GM18861 (cell line): ENCODE measurements around the gene ZBTB47.

Source experiments
- ATAC-seq: cut with Tn5 transposase; IDR thresholded peaks from one replicate; pipeline ENCODE4 v1.9.1; 2021; ENCODE audit not compliant: unreplicated experiment

ZBTB47 gene

DNA sequence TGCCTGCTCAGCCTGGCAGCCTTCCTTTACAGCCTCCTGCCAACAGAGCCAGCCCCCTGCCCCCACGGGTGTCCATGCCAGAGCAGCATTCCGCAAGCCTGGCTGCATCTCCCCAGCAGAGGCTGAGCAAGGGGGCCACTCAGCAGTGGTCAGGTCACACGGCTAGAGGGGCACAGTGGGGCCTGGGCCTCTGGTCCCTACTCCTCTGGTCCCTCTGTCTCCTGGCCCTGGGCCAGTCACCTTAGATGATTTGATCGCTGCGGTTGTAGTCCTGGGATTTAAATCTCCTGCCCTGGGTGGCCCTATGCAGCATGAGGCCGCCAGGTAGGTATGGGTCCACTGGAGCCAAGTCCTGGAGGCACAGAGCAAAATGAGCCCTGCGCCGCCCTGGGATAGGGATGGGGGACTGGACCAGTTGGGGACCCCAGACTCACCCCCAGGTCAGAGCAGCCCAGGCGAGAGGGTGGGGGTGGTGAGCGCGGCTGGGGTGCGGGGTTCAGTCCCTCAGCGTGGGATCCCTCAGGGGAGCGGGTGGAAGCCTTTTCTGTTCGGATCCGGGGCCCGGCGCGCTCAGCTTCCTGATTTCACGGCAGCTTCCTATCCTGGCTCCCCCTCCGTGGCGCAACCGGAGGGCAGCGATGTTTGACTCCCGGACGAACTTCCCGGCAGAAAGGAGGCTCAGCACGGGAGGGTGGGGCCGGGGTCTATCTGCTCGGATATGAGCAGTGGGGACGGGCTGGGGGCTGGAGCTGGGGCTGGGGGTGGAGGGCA lies at the start of gene ZBTB47:
TSS of gene ZBTB47 (plus strand) at position 138 of the 771 bp plus-strand sequence. CDS start 4,659 bp downstream, outside the sequence.
- no peak for ATAC-seq

DNA sequence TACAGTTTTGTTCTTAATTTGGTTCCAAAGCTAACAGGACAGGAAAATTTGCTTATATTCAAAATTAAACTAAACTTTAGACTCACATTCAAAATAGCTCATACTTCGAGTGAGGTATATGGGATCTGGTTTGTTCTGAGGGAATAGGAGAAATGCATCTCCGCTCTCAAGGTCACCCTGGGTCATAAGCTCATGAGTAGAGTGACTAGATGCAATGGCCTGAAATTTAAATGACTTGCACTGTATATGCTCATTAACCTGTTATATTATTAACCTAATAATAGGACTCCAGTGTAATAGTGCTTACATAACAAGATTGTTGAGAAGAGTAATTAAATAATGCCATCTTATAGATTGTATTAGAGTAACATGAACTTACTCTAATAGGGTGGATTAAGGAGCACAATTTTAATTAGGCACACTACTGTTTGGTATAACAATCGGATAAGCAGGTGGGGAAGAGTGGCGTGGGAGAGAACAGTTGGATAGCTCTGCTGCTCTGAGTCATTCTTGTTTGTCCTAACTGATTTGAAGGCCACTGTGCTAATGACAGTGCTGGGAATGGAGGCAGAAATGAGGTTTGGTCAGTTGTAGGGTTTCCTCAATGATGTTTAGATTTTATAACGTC lies 47.8 kb upstream of the ZBTB47 start:
- no peak for ATAC-seq

DNA sequence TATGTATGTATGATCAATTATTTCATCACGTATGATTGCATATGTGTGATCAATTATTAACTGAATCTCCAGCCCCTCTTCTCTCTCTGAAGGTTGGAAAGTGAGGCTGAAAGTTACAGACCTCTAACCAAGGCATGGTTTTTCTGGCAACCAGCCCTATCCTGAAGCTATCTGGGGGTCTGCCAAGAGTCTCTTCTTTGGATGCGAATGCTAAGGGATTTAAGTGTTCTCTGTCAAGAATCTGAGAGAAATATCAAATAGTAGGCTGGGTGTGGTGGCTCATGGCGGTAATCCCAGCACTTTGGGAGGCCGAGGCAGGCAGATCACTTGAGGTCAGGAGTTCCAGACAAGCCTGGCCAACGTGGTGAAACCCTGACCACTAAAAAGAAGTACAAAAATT lies 44.9 kb upstream of the ZBTB47 start:
- ATAC-seq, result no peak

DNA sequence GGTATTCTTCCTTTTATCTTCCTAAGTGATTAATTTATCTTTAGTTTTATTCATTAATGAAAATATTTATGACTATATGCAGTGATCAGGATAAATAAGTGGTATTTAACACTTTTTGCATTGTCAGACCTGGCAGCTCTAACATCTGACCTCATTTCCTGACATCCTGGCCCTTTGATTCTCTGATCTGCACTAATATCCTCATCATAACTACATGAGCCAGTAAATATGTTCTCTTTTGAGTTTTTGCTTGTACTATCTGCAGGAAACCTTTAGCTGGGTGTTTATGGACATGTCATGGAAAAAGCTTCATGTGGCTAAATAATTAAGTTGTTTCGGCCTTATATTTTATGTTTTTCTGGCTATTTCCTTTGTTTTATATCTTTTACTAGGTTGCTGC lies 42.5 kb upstream of the ZBTB47 start:
- ATAC-seq, result no peak

DNA sequence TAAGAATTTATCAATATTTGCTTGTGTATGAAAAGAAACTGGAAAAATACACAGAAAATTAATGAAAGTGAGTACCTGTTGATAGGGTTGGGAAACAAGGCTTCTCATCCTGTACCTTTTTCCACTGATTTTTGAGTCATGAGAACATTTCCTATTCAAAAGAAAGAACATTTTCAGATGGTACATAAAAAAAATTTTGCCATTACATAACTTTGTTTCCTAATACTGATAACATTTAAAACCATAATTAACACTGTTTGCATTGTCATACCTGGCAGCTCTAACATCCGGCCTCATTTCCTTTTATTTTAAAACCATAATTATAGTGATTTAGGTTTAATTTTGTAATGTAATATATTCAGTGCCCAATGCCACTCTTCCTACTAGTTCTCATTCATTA lies 41.3 kb upstream of the ZBTB47 start:
- no peak for ATAC-seq

DNA sequence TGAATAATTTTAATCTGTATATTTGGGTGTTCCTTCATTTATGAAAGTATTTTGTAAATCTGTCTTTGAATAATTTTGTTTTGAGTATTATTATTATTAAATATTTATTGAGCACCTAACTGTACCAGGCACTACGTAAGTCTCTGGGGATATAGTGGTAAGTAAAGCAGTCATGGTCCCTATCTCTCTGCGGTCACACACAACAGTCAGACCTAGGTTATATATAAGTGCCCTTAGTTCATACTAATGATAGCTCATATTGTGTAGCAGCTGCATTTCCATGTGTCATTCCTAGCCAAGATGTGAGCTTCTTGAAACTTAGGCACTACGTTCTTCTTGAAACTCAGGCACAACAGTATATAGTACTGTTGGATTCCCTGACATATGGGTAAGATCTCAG lies 40.6 kb upstream of the ZBTB47 start:
- ATAC-seq, result peak; percentile 97

DNA sequence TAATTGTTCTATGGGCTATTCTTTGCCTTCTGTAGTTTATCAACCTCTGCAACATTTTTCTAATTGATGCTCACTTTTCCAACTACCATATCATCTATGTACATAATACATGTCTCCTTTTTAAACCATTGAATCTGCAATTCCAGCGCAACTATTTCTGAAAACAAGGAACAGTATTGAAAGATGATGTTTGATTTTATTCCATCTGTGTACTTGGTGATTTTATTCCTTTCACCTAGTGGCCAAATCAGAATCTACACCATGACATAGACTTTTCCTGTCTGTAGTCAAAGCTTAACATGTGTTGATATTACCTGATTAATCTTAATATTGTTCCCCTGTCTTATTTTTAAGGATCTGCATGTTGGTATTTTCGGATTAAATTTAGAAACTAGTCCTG lies 40.0 kb upstream of the ZBTB47 start:
- no peak for ATAC-seq

DNA sequence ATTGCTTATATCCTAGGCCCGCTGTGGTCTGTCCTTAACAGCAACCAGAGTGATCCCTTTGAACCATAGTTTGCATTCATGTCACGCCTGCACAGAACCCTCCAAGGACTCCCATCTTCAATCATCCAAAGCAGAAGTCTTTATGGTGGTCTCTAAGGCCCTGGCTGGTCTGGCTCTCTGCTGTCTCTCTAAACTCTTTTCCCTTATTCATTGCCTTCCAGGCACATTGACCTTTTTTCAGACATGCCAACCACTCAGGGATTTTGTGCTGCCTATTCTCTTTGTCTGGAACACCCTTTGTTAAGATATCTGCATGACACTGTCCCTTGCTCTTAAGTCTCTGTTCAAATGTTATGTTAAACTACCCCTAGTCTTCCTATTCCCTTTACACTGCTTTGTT lies 21.9 kb upstream of the ZBTB47 start:
- no peak for ATAC-seq

DNA sequence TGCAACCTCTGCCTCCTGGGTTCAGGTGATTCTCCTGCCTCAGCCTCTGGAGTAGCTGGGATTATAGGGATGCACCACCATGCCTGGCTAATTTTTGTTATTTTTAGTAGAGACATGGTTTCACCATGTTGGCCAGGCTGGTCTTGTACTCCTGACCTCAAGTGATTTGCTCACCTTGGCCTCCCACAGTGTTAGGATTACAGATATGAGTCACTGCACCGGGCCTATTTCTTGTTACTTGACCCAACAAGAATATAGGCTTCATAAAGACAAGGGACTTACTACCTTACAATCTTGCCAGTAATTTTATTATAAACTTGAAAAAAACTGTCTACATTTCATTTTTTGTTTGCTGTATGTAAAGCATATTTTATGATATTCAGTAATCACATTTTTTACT lies 21.4 kb upstream of the ZBTB47 start:
- no peak for ATAC-seq

DNA sequence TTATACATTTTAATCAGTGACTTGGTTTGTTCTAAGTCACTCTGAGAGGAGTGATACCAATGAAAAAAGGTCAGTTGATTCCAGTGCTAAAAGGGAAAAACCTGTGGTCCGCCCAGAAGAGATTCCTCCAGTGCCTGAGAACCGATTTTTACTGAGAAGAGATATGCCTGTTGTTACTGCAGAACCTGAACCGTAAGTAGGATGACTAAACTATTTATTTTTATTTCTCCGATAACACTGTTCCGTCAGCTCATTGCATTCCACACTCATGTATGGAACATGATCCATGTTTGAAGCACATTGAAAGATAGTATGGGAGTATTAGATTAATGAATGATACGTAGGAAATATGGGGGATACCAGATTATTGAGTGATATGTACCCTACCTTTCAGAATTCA lies 20.0 kb upstream of the ZBTB47 start:
- ATAC-seq, result no peak

DNA sequence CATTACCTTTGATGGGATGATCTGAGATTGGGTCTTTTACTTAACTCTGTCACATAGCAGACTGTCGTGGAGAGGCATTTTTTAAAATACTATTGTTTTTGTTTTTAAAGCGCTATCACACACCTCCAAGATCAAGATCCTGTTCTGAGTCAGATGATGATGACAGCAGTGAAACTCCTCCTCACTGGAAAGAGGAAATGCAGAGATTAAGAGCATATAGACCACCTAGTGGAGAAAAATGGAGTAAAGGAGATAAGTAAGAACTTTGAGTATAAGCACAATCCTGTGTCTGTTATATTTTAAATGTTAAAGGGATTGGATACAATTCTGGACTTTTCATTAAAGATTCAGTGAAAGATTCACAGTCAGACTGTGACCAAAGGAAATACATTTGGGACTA lies 18.4 kb upstream of the ZBTB47 start:
- ATAC-seq, result peak; percentile 69

DNA sequence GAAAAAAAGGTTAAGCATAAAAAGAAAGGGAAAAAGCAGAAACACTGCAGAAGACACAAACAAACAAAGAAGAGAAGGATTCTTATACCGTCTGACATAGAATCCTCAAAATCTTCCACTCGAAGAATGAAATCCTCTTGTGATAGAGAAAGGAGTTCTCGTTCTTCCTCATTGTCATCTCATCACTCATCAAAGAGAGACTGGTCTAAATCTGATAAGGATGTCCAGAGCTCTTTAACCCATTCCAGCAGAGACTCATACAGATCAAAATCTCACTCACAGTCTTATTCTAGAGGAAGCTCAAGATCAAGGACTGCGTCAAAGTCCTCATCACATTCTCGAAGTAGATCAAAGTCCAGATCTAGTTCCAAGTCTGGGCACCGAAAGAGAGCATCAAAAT lies 16.5 kb upstream of the ZBTB47 start:
- no peak for ATAC-seq

DNA sequence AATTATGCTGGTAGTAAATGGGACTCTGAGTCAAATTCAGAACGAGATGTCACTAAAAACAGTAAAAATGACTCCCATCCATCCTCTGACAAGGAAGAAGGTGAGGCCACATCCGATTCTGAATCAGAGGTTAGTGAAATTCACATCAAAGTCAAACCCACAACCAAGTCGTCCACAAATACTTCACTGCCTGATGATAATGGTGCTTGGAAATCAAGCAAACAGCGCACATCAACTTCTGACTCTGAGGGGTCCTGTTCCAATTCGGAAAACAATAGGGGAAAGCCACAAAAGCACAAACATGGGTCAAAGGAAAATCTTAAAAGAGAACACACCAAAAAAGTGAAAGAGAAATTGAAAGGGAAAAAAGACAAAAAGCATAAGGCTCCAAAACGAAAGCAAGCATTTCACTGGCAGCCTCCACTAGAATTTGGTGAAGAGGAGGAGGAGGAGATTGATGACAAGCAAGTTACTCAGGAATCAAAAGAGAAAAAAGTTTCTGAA lies 15.1 kb upstream of the ZBTB47 start:
- ATAC-seq, result no peak

DNA sequence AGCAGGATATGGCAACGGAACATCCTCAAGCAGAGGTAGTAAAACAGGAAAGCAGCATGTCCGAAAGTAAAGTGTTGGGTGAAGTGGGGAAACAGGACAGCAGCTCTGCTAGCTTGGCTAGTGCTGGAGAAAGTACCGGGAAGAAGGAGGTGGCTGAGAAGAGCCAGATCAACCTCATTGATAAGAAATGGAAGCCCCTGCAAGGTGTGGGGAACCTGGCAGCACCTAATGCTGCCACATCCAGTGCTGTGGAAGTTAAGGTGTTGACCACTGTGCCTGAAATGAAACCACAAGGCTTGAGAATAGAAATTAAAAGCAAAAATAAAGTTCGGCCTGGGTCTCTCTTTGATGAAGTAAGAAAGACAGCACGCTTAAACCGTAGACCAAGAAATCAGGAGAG lies 14.3 kb upstream of the ZBTB47 start:
- ATAC-seq, result no peak

DNA sequence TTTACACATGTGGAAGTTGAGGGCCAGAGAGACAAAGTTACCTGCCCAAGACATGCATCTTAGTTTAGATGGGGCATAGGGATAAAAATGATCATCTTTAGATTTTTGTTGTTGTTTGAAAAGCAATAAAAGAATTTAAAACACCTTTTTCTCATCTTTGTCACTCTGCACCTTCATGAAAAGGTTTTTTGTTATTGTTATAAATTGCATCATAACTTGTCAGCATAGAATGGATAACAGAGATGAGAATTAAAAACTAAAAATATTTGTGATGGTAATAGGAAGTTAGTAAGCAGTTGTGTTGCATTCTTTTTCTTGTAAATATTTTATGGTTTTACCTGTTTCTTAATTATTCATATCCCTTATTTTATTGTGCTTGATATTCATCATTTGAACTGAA lies 13.4 kb upstream of the ZBTB47 start:
- no peak for ATAC-seq

DNA sequence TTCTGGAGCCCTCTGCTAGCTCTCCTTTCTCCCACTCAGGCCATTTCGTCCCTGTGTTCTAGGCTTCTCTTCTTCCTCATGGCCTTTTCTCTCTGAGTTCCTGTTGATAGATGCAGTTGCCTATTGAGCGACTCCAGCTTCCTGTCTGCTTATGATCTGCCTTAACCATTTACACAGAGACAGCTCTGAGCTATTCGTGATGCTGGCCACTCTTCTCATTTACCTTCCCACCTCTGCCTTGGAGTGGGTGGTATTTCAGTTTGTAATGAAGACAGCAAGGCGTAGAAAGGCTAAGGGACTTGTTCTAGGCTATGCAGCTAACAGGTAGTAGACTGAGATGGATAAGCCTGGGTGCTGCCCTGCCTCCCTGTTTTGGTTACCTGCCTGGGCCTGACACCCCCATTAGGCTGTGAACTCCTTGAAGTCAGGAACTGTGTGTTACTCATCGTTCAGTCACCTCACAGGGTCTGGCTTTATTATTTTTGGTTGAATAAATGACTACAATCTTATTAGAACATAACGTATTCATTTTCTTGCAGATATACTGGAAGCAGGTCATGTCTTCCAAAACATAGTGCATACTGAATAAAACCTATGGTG lies 12.6 kb upstream of the ZBTB47 start:
- ATAC-seq, result no peak

DNA sequence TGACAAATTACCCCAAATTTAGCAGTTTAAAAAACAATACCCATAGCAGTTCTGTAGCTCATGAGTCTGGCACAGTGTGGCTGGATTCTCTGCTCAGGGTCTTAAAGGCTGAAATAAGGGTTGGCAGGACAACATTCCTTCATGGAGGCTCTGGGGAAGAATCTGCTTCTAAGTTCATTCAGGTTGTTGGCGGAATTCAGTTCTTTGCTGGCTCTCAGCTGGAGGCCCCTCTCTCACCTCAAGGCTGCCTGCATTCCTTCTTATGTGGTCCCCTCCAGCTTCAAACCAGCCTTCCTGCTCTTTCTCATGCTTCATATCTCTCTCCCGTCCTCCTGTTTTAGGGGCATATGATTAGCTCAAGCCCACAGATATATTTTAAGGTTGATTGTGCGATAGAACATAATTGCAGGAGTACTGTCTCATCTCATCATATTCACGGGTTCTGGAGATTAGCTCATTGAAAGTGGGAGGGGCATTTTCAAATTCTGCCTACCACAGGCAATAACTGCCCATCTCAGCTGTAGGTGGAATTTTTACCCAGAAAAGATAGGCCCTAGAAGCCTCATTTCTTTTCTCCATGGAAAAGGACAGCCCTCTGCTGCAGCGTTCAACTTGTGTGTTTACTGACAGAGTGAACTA lies 5.6 kb upstream of the ZBTB47 start:
- no peak for ATAC-seq

DNA sequence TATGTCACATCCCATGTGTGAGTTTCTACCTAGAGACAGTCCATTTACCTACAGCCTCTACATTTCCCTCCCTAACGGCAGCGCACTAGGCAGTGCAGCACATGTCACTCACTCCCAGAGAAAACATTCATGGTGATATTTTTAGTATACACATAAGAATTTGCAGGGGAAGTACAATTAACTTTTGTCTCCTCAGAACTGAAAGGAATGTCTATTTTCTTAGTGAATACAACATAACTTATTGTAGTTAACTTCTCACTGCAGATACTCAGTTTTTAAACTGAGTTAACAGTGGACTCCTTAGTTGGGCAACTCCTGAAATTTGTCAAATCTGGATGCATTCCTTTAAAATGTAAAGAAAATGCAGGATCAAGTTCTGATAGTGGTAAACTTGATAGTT lies 4.5 kb upstream of the ZBTB47 start:
- no peak for ATAC-seq

DNA sequence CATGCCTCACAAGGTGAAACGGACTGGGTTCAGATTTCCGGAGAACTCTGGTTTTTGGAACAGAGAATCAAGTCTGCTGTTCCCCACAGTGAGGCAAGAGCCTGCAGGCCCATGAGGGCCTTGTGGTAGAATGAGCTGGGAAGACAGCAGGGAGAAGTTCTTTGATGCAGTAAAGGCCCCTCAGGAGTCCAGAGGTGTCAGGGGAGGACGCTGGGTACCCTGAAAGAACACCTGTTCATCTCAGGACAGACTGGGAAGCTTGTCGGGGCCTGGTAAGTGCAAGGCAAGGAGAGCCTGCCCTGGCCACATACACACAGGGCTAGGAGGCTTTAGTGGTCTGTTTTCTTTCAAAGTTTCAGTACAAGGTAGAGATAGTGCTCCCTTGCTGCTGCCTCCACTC lies 3.7 kb upstream of the ZBTB47 start:
- ATAC-seq, result no peak

DNA sequence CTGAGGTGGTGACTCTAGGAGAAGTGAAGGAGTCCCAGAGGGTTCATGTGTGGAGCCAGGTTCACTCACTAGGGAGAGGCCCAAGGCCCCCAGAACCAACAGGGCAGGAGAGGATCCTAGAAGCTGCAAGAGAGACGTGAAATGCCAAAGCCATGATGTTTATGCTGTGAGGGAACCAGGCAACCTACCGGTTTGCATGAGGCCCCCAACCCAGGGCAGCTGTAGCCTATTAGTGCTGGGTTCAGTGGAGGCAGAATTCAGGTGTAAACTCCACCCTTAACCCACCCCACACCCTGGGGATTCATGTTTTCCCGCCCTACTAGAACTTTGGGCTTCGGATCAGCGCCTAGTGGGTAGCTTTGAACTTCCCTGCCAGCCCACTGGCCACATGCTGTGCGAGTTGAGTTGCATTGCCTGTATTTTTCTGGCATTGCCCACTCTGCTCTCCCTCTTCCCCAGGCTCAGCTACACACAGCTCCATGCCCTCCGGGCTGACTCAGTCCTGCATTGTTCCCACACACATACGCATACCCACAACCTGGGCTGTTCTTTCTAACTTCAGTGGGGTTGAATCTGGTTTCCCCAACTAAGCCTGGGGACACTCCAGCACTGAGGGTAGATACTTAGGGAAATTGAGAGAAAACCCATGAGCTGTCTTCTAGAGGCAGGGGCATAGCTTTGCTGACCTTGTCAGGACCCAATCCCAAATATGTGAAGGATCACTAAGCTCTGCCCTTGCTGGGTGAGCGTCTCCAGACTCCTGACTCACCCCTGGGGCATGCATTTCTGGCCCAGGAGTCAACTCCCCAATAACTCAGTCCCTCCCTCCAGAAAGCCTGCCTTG lies 2.0 kb upstream of the ZBTB47 start:
- ATAC-seq, result no peak

DNA sequence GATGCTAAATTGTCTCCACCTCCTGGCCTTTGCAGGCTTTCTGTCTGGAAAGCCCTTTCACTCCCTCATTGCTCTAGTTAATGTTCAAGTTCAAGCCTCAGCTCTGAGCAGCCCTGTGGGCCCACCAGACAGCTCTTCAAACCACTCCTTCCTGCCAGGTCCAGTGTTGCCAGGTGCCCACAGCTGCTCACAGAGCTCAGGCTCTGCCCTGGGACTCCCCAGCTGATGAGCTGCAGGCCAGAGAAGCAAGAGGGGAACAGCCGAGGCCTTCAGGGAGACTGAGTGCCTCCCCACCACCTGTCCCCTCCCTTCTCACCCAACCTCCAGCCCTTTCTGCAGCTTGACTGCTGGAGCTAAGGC lies 1.3 kb upstream of the ZBTB47 start:
- peak; percentile 25 for ATAC-seq
